Ovary (tissue), 3 donors: ENCODE measurements around the gene ARPC4.

Experiments
- EP300 ChIP-seq: sonication (generic); formaldehyde crosslinking; IDR thresholded peaks from one replicate; pipeline ENCODE4 v1.6.1; 2017; ENCODE audit warnings: antibody characterized with exemption
- POLR2A ChIP-seq: fragments of 450-650 bp; IDR thresholded peaks from one replicate; pipeline ENCODE4 v1.6.1; 2017; ENCODE audit warnings: antibody characterized with exemption, mild to moderate bottlenecking, moderate library complexity
- TF ChIP-seq, protein P1 (sequence below), 3 donors: fragments of 450-650 bp in 2 of 3; fragments of 200-600 bp in 1 of 3; IDR thresholded peaks; one replicate each; pipeline versions ENCODE4 v1.5.1 to v1.8.0; 2016 to 2022; ENCODE audit warnings: antibody characterized with exemption in 3 of 3, mild to moderate bottlenecking in 1 of 3
- donor health status: DM: no; HTN: no; CAD: no.

DNA sequence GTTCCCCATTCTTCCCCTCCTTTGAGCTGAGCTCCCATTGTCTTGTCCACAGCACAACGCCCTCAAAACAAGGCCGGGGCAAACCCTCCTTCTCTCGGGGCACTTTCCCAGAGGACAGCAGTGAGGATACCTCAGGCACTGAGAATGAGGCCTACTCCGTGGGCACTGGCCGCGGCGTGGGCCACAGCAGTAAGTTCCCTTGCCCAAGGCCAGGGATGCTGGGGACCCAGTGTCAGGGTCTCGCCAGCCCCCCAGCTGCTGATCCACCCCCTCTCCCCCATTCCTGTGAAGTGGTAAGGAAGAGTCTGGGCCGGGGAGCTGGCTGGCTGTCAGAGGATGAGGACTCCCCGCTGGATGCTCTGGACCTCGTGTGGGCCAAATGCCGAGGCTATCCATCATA lies 47.4 kb upstream of the ARPC4 start:
- TF ChIP-seq, protein P1, sequence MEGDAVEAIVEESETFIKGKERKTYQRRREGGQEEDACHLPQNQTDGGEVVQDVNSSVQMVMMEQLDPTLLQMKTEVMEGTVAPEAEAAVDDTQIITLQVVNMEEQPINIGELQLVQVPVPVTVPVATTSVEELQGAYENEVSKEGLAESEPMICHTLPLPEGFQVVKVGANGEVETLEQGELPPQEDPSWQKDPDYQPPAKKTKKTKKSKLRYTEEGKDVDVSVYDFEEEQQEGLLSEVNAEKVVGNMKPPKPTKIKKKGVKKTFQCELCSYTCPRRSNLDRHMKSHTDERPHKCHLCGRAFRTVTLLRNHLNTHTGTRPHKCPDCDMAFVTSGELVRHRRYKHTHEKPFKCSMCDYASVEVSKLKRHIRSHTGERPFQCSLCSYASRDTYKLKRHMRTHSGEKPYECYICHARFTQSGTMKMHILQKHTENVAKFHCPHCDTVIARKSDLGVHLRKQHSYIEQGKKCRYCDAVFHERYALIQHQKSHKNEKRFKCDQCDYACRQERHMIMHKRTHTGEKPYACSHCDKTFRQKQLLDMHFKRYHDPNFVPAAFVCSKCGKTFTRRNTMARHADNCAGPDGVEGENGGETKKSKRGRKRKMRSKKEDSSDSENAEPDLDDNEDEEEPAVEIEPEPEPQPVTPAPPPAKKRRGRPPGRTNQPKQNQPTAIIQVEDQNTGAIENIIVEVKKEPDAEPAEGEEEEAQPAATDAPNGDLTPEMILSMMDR (IDR thresholded peaks at IDR 0.05) = no peak
- TF ChIP-seq POLR2A = no peak
- no peak for TF ChIP-seq EP300
